Measurements from ENCODE around the gene RANGAP1. TPM values are rescaled to one million over a fixed set of nuclear protein-coding genes. Genes with fewer than 3 reads are reported as not detected.

The RANGAP1 gene
- total and polyA plus RNA-seq, 2 of the 8 experiments (the other 6 are each of a cell fraction or from before 2014, with no cell fraction given) = 121 to 171 TPM

GRCh38 chr22:41226723-41227655 is 59.0 kb downstream of the RANGAP1 start:
- Histone ChIP-seq H3K79me1 (ENCODE audit: low read depth, low read length) (no peaks in the 10 kb centered on the region), H4K20me1 (replicated peaks in 1 of 2; ENCODE audit: control insufficient read depth in 1 of 2, insufficient read depth in 2 of 2, low read length in 2 of 2) (peaks cover 0 to 11% of the 10 kb centered on the region in 2 experiments), H2AFZ (ENCODE audit: low read length) (no peak overlapping the region), H3K23me2 (ENCODE audit: low read depth, low read length) (no peaks in the 10 kb centered on the region), H2BK12ac (ENCODE audit: low read depth, low read length) (no peak overlapping the region), H4K8ac (ENCODE audit: extremely low read depth, insufficient read depth, low read length) (no peak overlapping the region), H2BK15ac (ENCODE audit: low read length) (no peak overlapping the region), H2BK5ac (ENCODE audit: low read depth, low read length) (no peak overlapping the region; the same call in 1 of the 2 replicates), H3K4me3 (ENCODE audit: extremely low read depth in 1 of 4, insufficient read depth in 2 of 4, low read depth in 3 of 4, low read length in 4 of 4) (no peak overlapping the region), H3K27ac (ENCODE audit: low read depth, low read length) (no peak overlapping the region), H3K9me3 (ENCODE audit: insufficient read depth in 2 of 2, low read depth in 1 of 2, low read length in 1 of 2) (no peaks in the 10 kb centered on the region), H3K56ac (replicated peaks; ENCODE audit: insufficient read length, low read depth, low read length) (no peak overlapping the region), H3K23ac (ENCODE audit: insufficient read length) (no peak overlapping the region), H3K4ac (replicated peaks; ENCODE audit: insufficient read length, low read depth, low read length) (no peak overlapping the region), H3K18ac (ENCODE audit: extremely low read depth, low read length) (no peak overlapping the region), H3K4me1 (replicated peaks in 1 of 4; ENCODE audit: control insufficient read depth in 3 of 4, insufficient read depth in 4 of 4, low read length in 3 of 4) (no peaks in the 10 kb centered on the region), H2BK20ac (ENCODE audit: low read length) (no peak overlapping the region), H4K5ac (ENCODE audit: insufficient read length, low read depth, low read length) (no peak overlapping the region), H3K36me3 (ENCODE audit: control insufficient read depth in 2 of 4, insufficient read depth in 4 of 4, low read length in 3 of 4) (peaks cover 6 to 25% (median 19%) of the 10 kb centered on the region in 4 experiments; a peak in 5 of 8 replicates), H3K4me2 (ENCODE audit: insufficient read depth in 1 of 2, low read depth in 2 of 2, low read length in 2 of 2) (no peak overlapping the region), H3K14ac (ENCODE audit: insufficient read length) (no peak overlapping the region), H2AK5ac (ENCODE audit: low read depth, low read length) (no peak overlapping the region), H4K91ac (replicated peaks; ENCODE audit: insufficient read length, low read length) (no peak overlapping the region), H3K79me2 (ENCODE audit: control insufficient read depth in 1 of 2, insufficient read depth in 2 of 2, low read length in 2 of 2) (no peaks in the 10 kb centered on the region), H2BK120ac (replicated peaks; ENCODE audit: low read depth, low read length) (no peak overlapping the region), H3K27me3 (replicated peaks in 1 of 4; ENCODE audit: control insufficient read depth in 3 of 4, extremely low read depth in 1 of 4, insufficient read depth in 3 of 4, low read length in 3 of 4) (peaks cover 0 to 2% (median 0%) of the 10 kb centered on the region in 4 experiments; a peak in 1 of 7 replicates), H3K9ac (replicated peaks in 1 of 4; ENCODE audit: extremely low read depth in 1 of 4, low read depth in 3 of 4, low read length in 3 of 4) (no peak overlapping the region)
- no peak for FAIRE-seq
- POLR2A ChIA-PET (ENCODE audit: partially characterized antibody) = interaction anchor here (0.8 to 5.6 kb wide), 10 partner anchors 8 to 51 kb away, joined by 3 to 25 read pairs (median 4); no protein-coding TSS in a partner anchor
- no peak for DNase-seq (ENCODE audit: low read depth in 1 of 2, low spot score in 2 of 2)
- 91% methylated on average over 24 of the region's 26 CpGs; no CpG with 5 or more reads in 1 of the 2 experiments for WGBS, 2 experiments (ENCODE audit: extremely low coverage in 1 of 2, insufficient coverage in 1 of 2, insufficient read length in 1 of 2, insufficient replicate concordance in 2 of 2, low coverage in 1 of 2, low lambda C conversion rate in 2 of 2, missing lambda C conversion rate in 1 of 2)
- CTCF ChIA-PET (ENCODE audit: partially characterized antibody) = interaction anchor here (0.9 to 1.7 kb wide), 2 partner anchors 9 to 11 kb away, joined by 3 to 10 read pairs; no protein-coding TSS in a partner anchor
- TF ChIP-seq PHF8 (conservative IDR thresholded peaks at IDR 0.05; ENCODE audit: low read depth, low read length) (no peak), HDAC6 (IDR thresholded peaks at IDR 0.05; ENCODE audit: low read depth, low read length) (no peak), NRF1 (IDR thresholded peaks at IDR 0.05; ENCODE audit: low read depth, low read length) (no peak), POLR2A (IDR thresholded peaks at IDR 0.05; ENCODE audit: control extremely low read depth in 1 of 2, low read depth in 2 of 2, low read length in 2 of 2) (no peak), CTCF (IDR thresholded peaks at IDR 0.05; ENCODE audit: control extremely low read depth in 1 of 3, insufficient read depth in 1 of 3, low read depth in 1 of 3, low read length in 3 of 3) (no peak), SIRT6 (IDR thresholded peaks at IDR 0.05; ENCODE audit: low read length) (no peak), NANOG (IDR thresholded peaks at IDR 0.05; ENCODE audit: insufficient read depth, low read depth, low read length, poor library complexity, severe bottlenecking) (no peak), SIN3A (conservative IDR thresholded peaks at IDR 0.05 in 1 of 2, IDR thresholded peaks at IDR 0.05 in 1 of 2; ENCODE audit: low read depth in 1 of 2, low read length in 2 of 2) (no peak)
